WTC11 (cell line): Measurements from ENCODE around the gene KPNA2. TPM values are rescaled to one million over a fixed set of nuclear protein-coding genes. Genes with fewer than 3 reads are reported as not detected.
A peak's percentile ranks its signal among the peaks of the same experiment; 100 is the strongest.

ENCODE experiments used
- ATF1 ChIP-seq: sonication (generic); formaldehyde crosslinking; IDR thresholded peaks from 2 replicates; pipeline ENCODE4 v1.8.1; 2023; ENCODE audit warnings: mild to moderate bottlenecking, moderate library complexity, missing genetic modification reagents
- ETV6 ChIP-seq: sonication (generic); formaldehyde crosslinking; IDR thresholded peaks from 2 replicates; pipeline ENCODE4 v1.8.1; 2022; ENCODE audit warnings: mild to moderate bottlenecking, missing genetic modification reagents
- MYBL2 ChIP-seq: sonication (generic); formaldehyde crosslinking; IDR thresholded peaks from 2 replicates; pipeline ENCODE4 v1.8.1; 2023; ENCODE audit warnings: mild to moderate bottlenecking, moderate library complexity, missing genetic modification reagents
- NFE2L1 ChIP-seq: sonication (generic); formaldehyde crosslinking; IDR thresholded peaks from 2 replicates; pipeline ENCODE4 v1.8.1; 2023; ENCODE audit warnings: missing genetic modification reagents
- NR3C1 ChIP-seq: sonication (generic); formaldehyde crosslinking; conservative IDR thresholded peaks from 2 replicates; pipeline ENCODE4 v1.8.1; 2023; ENCODE audit warnings: low read depth, mild to moderate bottlenecking, missing genetic modification reagents
- RORB ChIP-seq: fragments of 250-450 bp; sonication (Bioruptor Pico); IDR thresholded peaks from 2 replicates; pipeline ENCODE4 v1.9.0; 2021; ENCODE audit warnings: mild to moderate bottlenecking
- SMAD4 ChIP-seq: sonication (generic); formaldehyde crosslinking; IDR thresholded peaks from 2 replicates; pipeline ENCODE4 v1.8.0; 2022; ENCODE audit warnings: mild to moderate bottlenecking, missing genetic modification reagents
- SP1 ChIP-seq: sonication (generic); formaldehyde crosslinking; conservative IDR thresholded peaks from 2 replicates; pipeline ENCODE4 v1.8.1; 2022; ENCODE audit warnings: missing genetic modification reagents
- TEAD4 ChIP-seq: sonication (generic); formaldehyde crosslinking; IDR thresholded peaks from 2 replicates; pipeline ENCODE4 v1.8.0; 2022; ENCODE audit warnings: mild to moderate bottlenecking, missing genetic modification reagents
- TP53 ChIP-seq: sonication (generic); formaldehyde crosslinking; IDR thresholded peaks from 2 replicates; pipeline ENCODE4 v1.8.1; 2023; ENCODE audit warnings: mild to moderate bottlenecking, missing genetic modification reagents
- ZNF219 ChIP-seq: sonication (generic); formaldehyde crosslinking; IDR thresholded peaks from 2 replicates; pipeline ENCODE4 v1.8.0; 2023; ENCODE audit warnings: missing genetic modification reagents, mild to moderate bottlenecking, borderline replicate concordance
- ZNF317 ChIP-seq: sonication (generic); formaldehyde crosslinking; IDR thresholded peaks from 2 replicates; pipeline ENCODE4 v1.8.1; 2023; ENCODE audit warnings: low read depth, mild to moderate bottlenecking, moderate library complexity, missing genetic modification reagents, borderline replicate concordance
- ZNF671 ChIP-seq: fragments of 250-450 bp; sonication (Bioruptor Pico); IDR thresholded peaks from 2 replicates; pipeline ENCODE4 v1.8.0; 2021; ENCODE audit warnings: mild to moderate bottlenecking
- total RNA-seq: library from RNA; stranded (reverse); gene quantifications from 3 replicates; pipeline ENCODE4 v1.2.3, GENCODE V29; 2021
- TF ChIP-seq, protein P1 (sequence below): sonication (generic); formaldehyde crosslinking; IDR thresholded peaks from 2 replicates; pipeline ENCODE4 v1.8.0; 2023; ENCODE audit warnings: missing genetic modification reagents, mild to moderate bottlenecking, borderline replicate concordance
- TF ChIP-seq, protein P2 (sequence below): sonication (generic); formaldehyde crosslinking; IDR thresholded peaks from 2 replicates; pipeline ENCODE4 v1.8.0; 2022; ENCODE audit warnings: mild to moderate bottlenecking, missing genetic modification reagents
- TF ChIP-seq, protein P3 (sequence below): fragments of 250-450 bp; sonication (Bioruptor Pico); IDR thresholded peaks from 2 replicates; pipeline ENCODE4 v1.9.0; 2021; ENCODE audit warnings: mild to moderate bottlenecking
- TF ChIP-seq, protein P4 (sequence below): sonication (generic); formaldehyde crosslinking; IDR thresholded peaks from 2 replicates; pipeline ENCODE4 v1.8.0; 2022; ENCODE audit warnings: missing genetic modification reagents
- TF ChIP-seq, protein P5 (sequence below): sonication (generic); formaldehyde crosslinking; IDR thresholded peaks from 2 replicates; pipeline ENCODE4 v1.8.0; 2022; ENCODE audit warnings: mild to moderate bottlenecking, missing genetic modification reagents
- TF ChIP-seq, protein P6 (sequence below): sonication (generic); formaldehyde crosslinking; IDR thresholded peaks from 2 replicates; pipeline ENCODE4 v1.8.1; 2023; ENCODE audit warnings: mild to moderate bottlenecking, missing genetic modification reagents, moderate library complexity
- TF ChIP-seq, protein P7 (sequence below): fragments of 200-600 bp; IDR thresholded peaks from 2 replicates; pipeline ENCODE4 v1.8.0; 2022; ENCODE audit warnings: antibody characterized with exemption
- TF ChIP-seq, protein P8 (sequence below): sonication (generic); formaldehyde crosslinking; IDR thresholded peaks from 2 replicates; pipeline ENCODE4 v1.8.0; 2022; ENCODE audit warnings: mild to moderate bottlenecking, missing genetic modification reagents
- TF ChIP-seq, protein P9 (sequence below): sonication (generic); formaldehyde crosslinking; IDR thresholded peaks from 2 replicates; pipeline ENCODE4 v1.8.0; 2023; ENCODE audit warnings: mild to moderate bottlenecking, missing genetic modification reagents

The KPNA2 gene
- total RNA-seq, 1 experiment from 2014 or later = 466 TPM

DNA sequence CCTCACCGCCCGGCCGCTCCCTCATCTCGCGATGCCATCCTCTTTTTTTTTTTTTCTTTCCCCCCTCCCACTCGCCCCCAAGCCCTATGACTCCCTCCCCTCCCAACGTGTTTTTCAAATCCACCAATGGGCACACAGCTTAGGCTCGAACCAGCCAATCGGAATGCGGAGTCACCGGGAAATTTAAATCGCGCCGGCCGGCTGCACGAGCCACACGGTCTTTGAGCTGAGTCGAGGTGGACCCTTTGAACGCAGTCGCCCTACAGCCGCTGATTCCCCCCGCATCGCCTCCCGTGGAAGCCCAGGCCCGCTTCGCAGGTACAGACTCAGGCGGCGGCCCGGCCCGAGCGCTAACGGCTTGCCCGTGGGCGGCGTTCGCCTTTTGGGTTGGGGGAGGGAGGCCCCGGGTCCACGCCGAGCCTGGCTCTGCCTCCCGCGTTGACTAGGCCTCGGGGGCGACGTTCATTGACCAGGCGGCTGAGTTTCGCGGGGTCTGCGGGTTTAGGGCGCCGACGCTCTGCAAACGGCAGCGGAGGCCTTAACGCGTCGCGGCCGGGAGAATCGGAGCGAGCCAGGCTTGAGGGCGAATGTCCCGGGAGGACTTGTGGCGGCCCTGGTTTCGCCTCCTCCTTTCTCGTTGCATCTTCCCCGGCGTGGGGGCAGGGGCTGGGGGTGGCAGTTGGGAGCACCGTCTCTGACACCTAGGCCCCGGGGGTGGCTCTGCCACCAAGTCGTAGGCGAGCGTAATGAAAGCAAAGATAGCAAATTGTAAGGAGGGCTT lies at the start of gene KPNA2 (continued):
- TF ChIP-seq, protein P1, sequence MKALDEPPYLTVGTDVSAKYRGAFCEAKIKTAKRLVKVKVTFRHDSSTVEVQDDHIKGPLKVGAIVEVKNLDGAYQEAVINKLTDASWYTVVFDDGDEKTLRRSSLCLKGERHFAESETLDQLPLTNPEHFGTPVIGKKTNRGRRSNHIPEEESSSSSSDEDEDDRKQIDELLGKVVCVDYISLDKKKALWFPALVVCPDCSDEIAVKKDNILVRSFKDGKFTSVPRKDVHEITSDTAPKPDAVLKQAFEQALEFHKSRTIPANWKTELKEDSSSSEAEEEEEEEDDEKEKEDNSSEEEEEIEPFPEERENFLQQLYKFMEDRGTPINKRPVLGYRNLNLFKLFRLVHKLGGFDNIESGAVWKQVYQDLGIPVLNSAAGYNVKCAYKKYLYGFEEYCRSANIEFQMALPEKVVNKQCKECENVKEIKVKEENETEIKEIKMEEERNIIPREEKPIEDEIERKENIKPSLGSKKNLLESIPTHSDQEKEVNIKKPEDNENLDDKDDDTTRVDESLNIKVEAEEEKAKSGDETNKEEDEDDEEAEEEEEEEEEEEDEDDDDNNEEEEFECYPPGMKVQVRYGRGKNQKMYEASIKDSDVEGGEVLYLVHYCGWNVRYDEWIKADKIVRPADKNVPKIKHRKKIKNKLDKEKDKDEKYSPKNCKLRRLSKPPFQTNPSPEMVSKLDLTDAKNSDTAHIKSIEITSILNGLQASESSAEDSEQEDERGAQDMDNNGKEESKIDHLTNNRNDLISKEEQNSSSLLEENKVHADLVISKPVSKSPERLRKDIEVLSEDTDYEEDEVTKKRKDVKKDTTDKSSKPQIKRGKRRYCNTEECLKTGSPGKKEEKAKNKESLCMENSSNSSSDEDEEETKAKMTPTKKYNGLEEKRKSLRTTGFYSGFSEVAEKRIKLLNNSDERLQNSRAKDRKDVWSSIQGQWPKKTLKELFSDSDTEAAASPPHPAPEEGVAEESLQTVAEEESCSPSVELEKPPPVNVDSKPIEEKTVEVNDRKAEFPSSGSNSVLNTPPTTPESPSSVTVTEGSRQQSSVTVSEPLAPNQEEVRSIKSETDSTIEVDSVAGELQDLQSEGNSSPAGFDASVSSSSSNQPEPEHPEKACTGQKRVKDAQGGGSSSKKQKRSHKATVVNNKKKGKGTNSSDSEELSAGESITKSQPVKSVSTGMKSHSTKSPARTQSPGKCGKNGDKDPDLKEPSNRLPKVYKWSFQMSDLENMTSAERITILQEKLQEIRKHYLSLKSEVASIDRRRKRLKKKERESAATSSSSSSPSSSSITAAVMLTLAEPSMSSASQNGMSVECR (CRISPR knock-in tag) = peak; percentile 94; the same call in 1 of the 2 replicates
- TF ChIP-seq SMAD4 (CRISPR knock-in tag) = peak; percentile 40; the same call in 1 of the 2 replicates
- TF ChIP-seq ZNF671 (CRISPR knock-in tag) = no peak
- 0 out of 2 replicates have a peak, but pooled peaks have one; percentile 61 for TF ChIP-seq NFE2L1
- TF ChIP-seq, protein P2, sequence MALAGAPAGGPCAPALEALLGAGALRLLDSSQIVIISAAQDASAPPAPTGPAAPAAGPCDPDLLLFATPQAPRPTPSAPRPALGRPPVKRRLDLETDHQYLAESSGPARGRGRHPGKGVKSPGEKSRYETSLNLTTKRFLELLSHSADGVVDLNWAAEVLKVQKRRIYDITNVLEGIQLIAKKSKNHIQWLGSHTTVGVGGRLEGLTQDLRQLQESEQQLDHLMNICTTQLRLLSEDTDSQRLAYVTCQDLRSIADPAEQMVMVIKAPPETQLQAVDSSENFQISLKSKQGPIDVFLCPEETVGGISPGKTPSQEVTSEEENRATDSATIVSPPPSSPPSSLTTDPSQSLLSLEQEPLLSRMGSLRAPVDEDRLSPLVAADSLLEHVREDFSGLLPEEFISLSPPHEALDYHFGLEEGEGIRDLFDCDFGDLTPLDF (CRISPR knock-in tag) = no peak
- TF ChIP-seq, protein P3, sequence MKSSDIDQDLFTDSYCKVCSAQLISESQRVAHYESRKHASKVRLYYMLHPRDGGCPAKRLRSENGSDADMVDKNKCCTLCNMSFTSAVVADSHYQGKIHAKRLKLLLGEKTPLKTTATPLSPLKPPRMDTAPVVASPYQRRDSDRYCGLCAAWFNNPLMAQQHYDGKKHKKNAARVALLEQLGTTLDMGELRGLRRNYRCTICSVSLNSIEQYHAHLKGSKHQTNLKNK (CRISPR knock-in tag) = no peak
- TF ChIP-seq, protein P4, sequence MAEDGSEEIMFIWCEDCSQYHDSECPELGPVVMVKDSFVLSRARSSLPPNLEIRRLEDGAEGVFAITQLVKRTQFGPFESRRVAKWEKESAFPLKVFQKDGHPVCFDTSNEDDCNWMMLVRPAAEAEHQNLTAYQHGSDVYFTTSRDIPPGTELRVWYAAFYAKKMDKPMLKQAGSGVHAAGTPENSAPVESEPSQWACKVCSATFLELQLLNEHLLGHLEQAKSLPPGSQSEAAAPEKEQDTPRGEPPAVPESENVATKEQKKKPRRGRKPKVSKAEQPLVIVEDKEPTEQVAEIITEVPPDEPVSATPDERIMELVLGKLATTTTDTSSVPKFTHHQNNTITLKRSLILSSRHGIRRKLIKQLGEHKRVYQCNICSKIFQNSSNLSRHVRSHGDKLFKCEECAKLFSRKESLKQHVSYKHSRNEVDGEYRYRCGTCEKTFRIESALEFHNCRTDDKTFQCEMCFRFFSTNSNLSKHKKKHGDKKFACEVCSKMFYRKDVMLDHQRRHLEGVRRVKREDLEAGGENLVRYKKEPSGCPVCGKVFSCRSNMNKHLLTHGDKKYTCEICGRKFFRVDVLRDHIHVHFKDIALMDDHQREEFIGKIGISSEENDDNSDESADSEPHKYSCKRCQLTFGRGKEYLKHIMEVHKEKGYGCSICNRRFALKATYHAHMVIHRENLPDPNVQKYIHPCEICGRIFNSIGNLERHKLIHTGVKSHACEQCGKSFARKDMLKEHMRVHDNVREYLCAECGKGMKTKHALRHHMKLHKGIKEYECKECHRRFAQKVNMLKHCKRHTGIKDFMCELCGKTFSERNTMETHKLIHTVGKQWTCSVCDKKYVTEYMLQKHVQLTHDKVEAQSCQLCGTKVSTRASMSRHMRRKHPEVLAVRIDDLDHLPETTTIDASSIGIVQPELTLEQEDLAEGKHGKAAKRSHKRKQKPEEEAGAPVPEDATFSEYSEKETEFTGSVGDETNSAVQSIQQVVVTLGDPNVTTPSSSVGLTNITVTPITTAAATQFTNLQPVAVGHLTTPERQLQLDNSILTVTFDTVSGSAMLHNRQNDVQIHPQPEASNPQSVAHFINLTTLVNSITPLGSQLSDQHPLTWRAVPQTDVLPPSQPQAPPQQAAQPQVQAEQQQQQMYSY = no peak
- TF ChIP-seq, protein P5, sequence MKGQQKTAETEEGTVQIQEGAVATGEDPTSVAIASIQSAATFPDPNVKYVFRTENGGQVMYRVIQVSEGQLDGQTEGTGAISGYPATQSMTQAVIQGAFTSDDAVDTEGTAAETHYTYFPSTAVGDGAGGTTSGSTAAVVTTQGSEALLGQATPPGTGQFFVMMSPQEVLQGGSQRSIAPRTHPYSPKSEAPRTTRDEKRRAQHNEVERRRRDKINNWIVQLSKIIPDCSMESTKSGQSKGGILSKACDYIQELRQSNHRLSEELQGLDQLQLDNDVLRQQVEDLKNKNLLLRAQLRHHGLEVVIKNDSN (CRISPR knock-in tag) = peak; percentile 60; the same call in 1 of the 2 replicates
- TF ChIP-seq TP53 (CRISPR knock-in tag) = no peak; the same call in 1 of the 2 replicates
- TF ChIP-seq RORB = no peak
- TF ChIP-seq ETV6 (CRISPR knock-in tag) = peak; percentile 73; the same call in 1 of the 2 replicates
- TF ChIP-seq SP1 (CRISPR knock-in tag) = peak; percentile 79
- TF ChIP-seq, protein P6, sequence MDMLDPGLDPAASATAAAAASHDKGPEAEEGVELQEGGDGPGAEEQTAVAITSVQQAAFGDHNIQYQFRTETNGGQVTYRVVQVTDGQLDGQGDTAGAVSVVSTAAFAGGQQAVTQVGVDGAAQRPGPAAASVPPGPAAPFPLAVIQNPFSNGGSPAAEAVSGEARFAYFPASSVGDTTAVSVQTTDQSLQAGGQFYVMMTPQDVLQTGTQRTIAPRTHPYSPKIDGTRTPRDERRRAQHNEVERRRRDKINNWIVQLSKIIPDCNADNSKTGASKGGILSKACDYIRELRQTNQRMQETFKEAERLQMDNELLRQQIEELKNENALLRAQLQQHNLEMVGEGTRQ = no peak; the same call in 1 of the 2 replicates
- TF ChIP-seq MYBL2 = peak; percentile 99
- TF ChIP-seq, protein P7, sequence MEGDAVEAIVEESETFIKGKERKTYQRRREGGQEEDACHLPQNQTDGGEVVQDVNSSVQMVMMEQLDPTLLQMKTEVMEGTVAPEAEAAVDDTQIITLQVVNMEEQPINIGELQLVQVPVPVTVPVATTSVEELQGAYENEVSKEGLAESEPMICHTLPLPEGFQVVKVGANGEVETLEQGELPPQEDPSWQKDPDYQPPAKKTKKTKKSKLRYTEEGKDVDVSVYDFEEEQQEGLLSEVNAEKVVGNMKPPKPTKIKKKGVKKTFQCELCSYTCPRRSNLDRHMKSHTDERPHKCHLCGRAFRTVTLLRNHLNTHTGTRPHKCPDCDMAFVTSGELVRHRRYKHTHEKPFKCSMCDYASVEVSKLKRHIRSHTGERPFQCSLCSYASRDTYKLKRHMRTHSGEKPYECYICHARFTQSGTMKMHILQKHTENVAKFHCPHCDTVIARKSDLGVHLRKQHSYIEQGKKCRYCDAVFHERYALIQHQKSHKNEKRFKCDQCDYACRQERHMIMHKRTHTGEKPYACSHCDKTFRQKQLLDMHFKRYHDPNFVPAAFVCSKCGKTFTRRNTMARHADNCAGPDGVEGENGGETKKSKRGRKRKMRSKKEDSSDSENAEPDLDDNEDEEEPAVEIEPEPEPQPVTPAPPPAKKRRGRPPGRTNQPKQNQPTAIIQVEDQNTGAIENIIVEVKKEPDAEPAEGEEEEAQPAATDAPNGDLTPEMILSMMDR = no peak
- TF ChIP-seq ATF1 (CRISPR knock-in tag) = peak; percentile 73
- TF ChIP-seq NR3C1 (CRISPR knock-in tag) = no peak
- TF ChIP-seq, protein P8, sequence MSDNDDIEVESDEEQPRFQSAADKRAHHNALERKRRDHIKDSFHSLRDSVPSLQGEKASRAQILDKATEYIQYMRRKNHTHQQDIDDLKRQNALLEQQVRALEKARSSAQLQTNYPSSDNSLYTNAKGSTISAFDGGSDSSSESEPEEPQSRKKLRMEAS (CRISPR knock-in tag) = peak; percentile 82
- peak; percentile 57; the same call in 1 of the 2 replicates for TF ChIP-seq TEAD4 (CRISPR knock-in tag)
- TF ChIP-seq, protein P9, sequence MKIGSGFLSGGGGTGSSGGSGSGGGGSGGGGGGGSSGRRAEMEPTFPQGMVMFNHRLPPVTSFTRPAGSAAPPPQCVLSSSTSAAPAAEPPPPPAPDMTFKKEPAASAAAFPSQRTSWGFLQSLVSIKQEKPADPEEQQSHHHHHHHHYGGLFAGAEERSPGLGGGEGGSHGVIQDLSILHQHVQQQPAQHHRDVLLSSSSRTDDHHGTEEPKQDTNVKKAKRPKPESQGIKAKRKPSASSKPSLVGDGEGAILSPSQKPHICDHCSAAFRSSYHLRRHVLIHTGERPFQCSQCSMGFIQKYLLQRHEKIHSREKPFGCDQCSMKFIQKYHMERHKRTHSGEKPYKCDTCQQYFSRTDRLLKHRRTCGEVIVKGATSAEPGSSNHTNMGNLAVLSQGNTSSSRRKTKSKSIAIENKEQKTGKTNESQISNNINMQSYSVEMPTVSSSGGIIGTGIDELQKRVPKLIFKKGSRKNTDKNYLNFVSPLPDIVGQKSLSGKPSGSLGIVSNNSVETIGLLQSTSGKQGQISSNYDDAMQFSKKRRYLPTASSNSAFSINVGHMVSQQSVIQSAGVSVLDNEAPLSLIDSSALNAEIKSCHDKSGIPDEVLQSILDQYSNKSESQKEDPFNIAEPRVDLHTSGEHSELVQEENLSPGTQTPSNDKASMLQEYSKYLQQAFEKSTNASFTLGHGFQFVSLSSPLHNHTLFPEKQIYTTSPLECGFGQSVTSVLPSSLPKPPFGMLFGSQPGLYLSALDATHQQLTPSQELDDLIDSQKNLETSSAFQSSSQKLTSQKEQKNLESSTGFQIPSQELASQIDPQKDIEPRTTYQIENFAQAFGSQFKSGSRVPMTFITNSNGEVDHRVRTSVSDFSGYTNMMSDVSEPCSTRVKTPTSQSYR = no peak
- peak; percentile 31; the same call in 1 of the 2 replicates for TF ChIP-seq ZNF317 (CRISPR knock-in tag)
- no peak for TF ChIP-seq ZNF219
